GM06990 (cell line): ENCODE measurements around the gene ALG5.

Experiments used
- DNase-seq: peaks from one replicate; pipeline ENCODE4 v3.0.0-alpha.2; 2011; ENCODE audit not compliant: insufficient read length; ENCODE audit errors: extremely low read depth
- H3K27me3 ChIP-seq: replicated peaks from 2 replicates; pipeline ENCODE4 v1.6.0; 2011; ENCODE audit warnings: low read length; ENCODE audit not compliant: control insufficient read depth, insufficient read depth
- H3K36me3 ChIP-seq: 2 replicates; pipeline ENCODE4 v1.5.1; 2011; ENCODE audit warnings: low read length; ENCODE audit not compliant: control insufficient read depth, insufficient read depth
- H3K4me3 ChIP-seq: replicated peaks from 2 replicates; pipeline ENCODE4 v1.5.1; 2011; ENCODE audit warnings: low read depth, mild to moderate bottlenecking, control low read depth, low read length
- CTCF ChIP-seq: IDR thresholded peaks from 2 replicates; pipeline ENCODE4 v1.5.1; 2011; ENCODE audit warnings: low read length, control low read depth, mild to moderate bottlenecking, inconsistent platforms; ENCODE audit not compliant: insufficient read depth, poor library complexity, severe bottlenecking

Gene ALG5

GRCh38 chr13:36924001-36924400, 75.1 kb downstream of the ALG5 start:
- no peaks in the 10 kb centered on the region for H3K36me3 ChIP-seq
- no peak overlapping the region for H3K4me3 ChIP-seq
- no peak for TF ChIP-seq CTCF
- no peak for DNase-seq
- peaks cover 2% of the 10 kb centered on the region; the same call in 1 of the 2 replicates for H3K27me3 ChIP-seq

DNA sequence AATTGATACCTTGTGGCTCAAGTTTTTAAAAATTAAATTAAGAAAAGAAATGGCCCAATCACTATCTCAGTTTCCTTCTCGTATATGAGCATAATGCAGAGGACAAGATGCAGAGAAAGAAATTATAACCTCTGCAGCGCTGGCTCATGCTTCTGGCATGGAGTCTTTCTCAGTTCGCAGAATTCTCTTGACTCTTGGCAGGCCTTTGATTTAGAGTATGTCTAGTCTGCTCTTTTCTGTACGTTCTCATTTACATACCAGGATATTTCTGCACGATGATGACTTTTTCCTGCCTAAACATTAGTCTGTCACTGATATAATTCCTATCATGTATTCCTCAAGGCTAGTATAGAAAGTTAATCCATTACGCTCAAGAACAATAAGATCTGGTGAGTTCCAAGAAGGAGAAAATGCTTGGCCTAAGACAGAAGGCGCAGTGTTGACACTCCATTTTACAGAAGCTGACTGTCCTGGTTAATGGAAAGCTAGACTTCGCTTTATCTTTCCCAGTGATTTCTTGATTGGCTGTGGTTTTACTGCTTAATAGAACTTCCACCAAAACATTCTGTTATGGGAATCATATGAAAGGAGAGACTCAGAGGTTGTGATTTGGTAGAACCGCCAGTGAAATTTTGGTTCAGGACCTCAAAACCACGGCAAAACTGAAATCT, 77.4 kb downstream of the ALG5 start:
- no peak for TF ChIP-seq CTCF
- H3K4me3 ChIP-seq, result no peak overlapping the region
- peaks cover 2% of the 10 kb centered on the region; the same call in 1 of the 2 replicates for H3K27me3 ChIP-seq

GRCh38 chr13:36920616-36921185, 78.4 kb downstream of the ALG5 start:
- TF ChIP-seq CTCF, result no peak
- Histone ChIP-seq H3K36me3 (no peaks in the 10 kb centered on the region), H3K27me3 (peaks cover 2% of the 10 kb centered on the region; the same call in 1 of the 2 replicates), H3K4me3 (no peak overlapping the region)
- no peak for DNase-seq

More for the DNA sequence above, 77.4 kb downstream of the ALG5 start:
- H3K36me3 ChIP-seq, result no peaks in the 10 kb centered on the region
- DNase-seq, result no peak

- H3K4me3 ChIP-seq, result peak within 1 kb of the TSS; percentile 43
Observed at GRCh38 chr13:36919833-36920615, 79.1 kb downstream of the ALG5 start, which contains the start of gene SMAD9. Gene SMAD9, minus strand, starts transcription at chr13:36920238. Its CDS starts 40,549 bp downstream, at chr13:36879689.

More at GRCh38 chr13:36919833-36920615, 79.1 kb downstream of the ALG5 start, which contains the start of gene SMAD9:
- peaks cover 2% of the 10 kb centered on the region; the same call in 1 of the 2 replicates for H3K27me3 ChIP-seq
- H3K36me3 ChIP-seq, result no peaks in the 10 kb centered on the region
- no peak for TF ChIP-seq CTCF
- DNase-seq, result no peak
